H1 (cell line): Measurements from ENCODE around the gene USP53. TPM values are rescaled to one million over a fixed set of nuclear protein-coding genes. Genes with fewer than 3 reads are reported as not detected.
"Not testable (repeated sequence)": the region's sequence is repeated elsewhere in the genome, so short reads cannot be mapped to it uniquely, and the experiment has no call there.

Experiments used
- CTCF ChIA-PET: fragments of 300-600 bp; sonication (Branson Sonifier 250); formaldehyde crosslinking; loops from one replicate; lab custom pipeline; 2021; ENCODE audit not compliant: partially characterized antibody; lab: Charles Lee
- POLR2A ChIA-PET: fragments of 300-600 bp; sonication (Branson Sonifier 250); formaldehyde crosslinking; loops from one replicate; lab custom pipeline; 2021; ENCODE audit warnings: inconsistent platforms; ENCODE audit not compliant: partially characterized antibody; lab: Charles Lee
- DNase-seq, 2 experiments: peaks; one replicate each; pipeline versions ENCODE4 v3.0.0 to v3.0.0-alpha.2; 2010 to 2022; ENCODE audit warnings: low spot score in 2 of 2, low read depth in 1 of 2, mixed read lengths in 1 of 2
- FAIRE-seq: peaks from 2 replicates; lab custom pipeline; 2011; peaks lifted over from hg19 to GRCh38; lab: Jason Lieb, UNC
- H2AFZ ChIP-seq: 2 replicates; pipeline ENCODE4 v1.8.1; 2012; ENCODE audit warnings: low read length, inconsistent platforms
- H2AK5ac ChIP-seq: 2 replicates; pipeline ENCODE4 v1.6.1; 2013; ENCODE audit warnings: low read depth, low read length
- H2BK120ac ChIP-seq: replicated peaks from 2 replicates; pipeline ENCODE3; 2013; ENCODE audit warnings: low read depth, low read length, inconsistent platforms
- H2BK12ac ChIP-seq: 2 replicates; pipeline ENCODE4 v1.6.1; 2013; ENCODE audit warnings: low read depth, low read length
- H2BK15ac ChIP-seq: 2 replicates; pipeline ENCODE4 v1.6.1; 2013; ENCODE audit warnings: low read length
- H2BK20ac ChIP-seq: 2 replicates; pipeline ENCODE4 v1.6.1; 2013; ENCODE audit warnings: low read length
- H2BK5ac ChIP-seq: 2 replicates; pipeline ENCODE4 v1.6.1; 2013; ENCODE audit warnings: low read depth, low read length
- H3K14ac ChIP-seq: 2 replicates; pipeline ENCODE4 v1.6.1; 2013; ENCODE audit warnings: inconsistent platforms; ENCODE audit not compliant: insufficient read length
- H3K18ac ChIP-seq: 2 replicates; pipeline ENCODE4 v1.6.1; 2013; ENCODE audit warnings: low read length; ENCODE audit errors: extremely low read depth
- H3K23ac ChIP-seq: 2 replicates; pipeline ENCODE4 v1.6.1; 2013; ENCODE audit warnings: inconsistent platforms; ENCODE audit not compliant: insufficient read length
- H3K23me2 ChIP-seq: 2 replicates; pipeline ENCODE4 v1.6.1; 2013; ENCODE audit warnings: low read depth, low read length
- H3K27ac ChIP-seq: 2 replicates; pipeline ENCODE4 v1.6.1; 2011; ENCODE audit warnings: low read depth, low read length, inconsistent platforms
- H3K27me3 ChIP-seq, 4 experiments: replicated peaks in 1 of 4; 1 replicate in 1 of 4; 2 replicates in 3 of 4; pipeline versions ENCODE4 v1.6.1 to v1.8.1; 2011 to 2013; ENCODE audit warnings: low read length in 3 of 4, mild to moderate bottlenecking in 3 of 4, inconsistent platforms in 2 of 4, mixed read lengths in 2 of 4, moderate library complexity in 1 of 4; ENCODE audit not compliant: control insufficient read depth in 3 of 4, insufficient read depth in 3 of 4; ENCODE audit errors: extremely low read depth in 1 of 4
- H3K36me3 ChIP-seq, 4 experiments: 2 replicates each; pipeline versions ENCODE4 v1.6.1 to v1.8.1; 2011 to 2013; ENCODE audit warnings: mild to moderate bottlenecking in 4 of 4, low read length in 3 of 4, moderate library complexity in 2 of 4, control low read depth in 1 of 4, inconsistent platforms in 1 of 4; ENCODE audit not compliant: insufficient read depth in 4 of 4, control insufficient read depth in 2 of 4
- H3K4ac ChIP-seq: replicated peaks from 2 replicates; pipeline ENCODE3; 2013; ENCODE audit warnings: low read length, low read depth, mixed read lengths, inconsistent platforms; ENCODE audit not compliant: insufficient read length
- H3K4me1 ChIP-seq, 4 experiments: replicated peaks in 1 of 4; 1 replicate in 1 of 4; 2 replicates in 3 of 4; pipeline versions ENCODE4 v1.6.1 to v1.8.1; 2011 to 2013; ENCODE audit warnings: low read length in 3 of 4, inconsistent platforms in 2 of 4, mixed read lengths in 1 of 4; ENCODE audit not compliant: insufficient read depth in 4 of 4, control insufficient read depth in 3 of 4
- H3K4me2 ChIP-seq, 2 experiments: 2 replicates each; pipeline versions ENCODE4 v1.6.1 to v1.8.1; 2011 to 2013; ENCODE audit warnings: low read depth in 2 of 2, low read length in 2 of 2, control low read depth in 1 of 2, inconsistent platforms in 1 of 2, mild to moderate bottlenecking in 1 of 2; ENCODE audit not compliant: insufficient read depth in 1 of 2
- H3K4me3 ChIP-seq, 4 experiments: fragments of 200-600, 300-600 bp in 1 of 4; sonication (generic), shearing (Covaris generic), sonication (Bioruptor Twin) in 1 of 4; 2 replicates each; pipeline versions ENCODE4 v1.5.1 to v1.8.1; 2011 to 2016; ENCODE audit warnings: low read length in 4 of 4, low read depth in 3 of 4, control low read depth in 2 of 4, inconsistent platforms in 2 of 4, mild to moderate bottlenecking in 2 of 4, mixed read lengths in 1 of 4, moderate library complexity in 1 of 4; ENCODE audit not compliant: insufficient read depth in 2 of 4; ENCODE audit errors: extremely low read depth in 1 of 4
- H3K56ac ChIP-seq: replicated peaks from 2 replicates; pipeline ENCODE3; 2013; ENCODE audit warnings: low read depth, mild to moderate bottlenecking, mixed read lengths, low read length, inconsistent platforms; ENCODE audit not compliant: insufficient read length
- H3K79me1 ChIP-seq: 2 replicates; pipeline ENCODE4 v1.6.1; 2013; ENCODE audit warnings: low read depth, low read length, control low read depth
- H3K79me2 ChIP-seq, 2 experiments: 2 replicates each; pipeline versions ENCODE4 v1.6.1 to v1.8.1; 2012 to 2013; ENCODE audit warnings: low read length in 2 of 2, mild to moderate bottlenecking in 2 of 2, inconsistent platforms in 1 of 2; ENCODE audit not compliant: insufficient read depth in 2 of 2, control insufficient read depth in 1 of 2
- H3K9ac ChIP-seq, 4 experiments: replicated peaks in 1 of 4; 1 replicate in 1 of 4; 2 replicates in 3 of 4; pipeline versions ENCODE4 v1.6.1 to v1.8.1; 2011 to 2013; ENCODE audit warnings: low read depth in 3 of 4, low read length in 3 of 4, control low read depth in 2 of 4, mild to moderate bottlenecking in 2 of 4, moderate library complexity in 2 of 4, inconsistent platforms in 1 of 4; ENCODE audit errors: extremely low read depth in 1 of 4
- H3K9me3 ChIP-seq, 2 experiments: 2 replicates each; pipeline versions ENCODE4 v1.6.1 to v1.8.1; 2012 to 2013; ENCODE audit warnings: mild to moderate bottlenecking in 2 of 2, moderate library complexity in 2 of 2, control low read depth in 1 of 2, inconsistent platforms in 1 of 2, low read depth in 1 of 2, low read length in 1 of 2, mixed read lengths in 1 of 2; ENCODE audit not compliant: insufficient read depth in 2 of 2
- H4K20me1 ChIP-seq, 2 experiments: replicated peaks in 1 of 2; 2 replicates each; pipeline versions ENCODE3 to v1.8.1; 2011 to 2013; ENCODE audit warnings: inconsistent platforms in 2 of 2, low read length in 2 of 2, mild to moderate bottlenecking in 1 of 2; ENCODE audit not compliant: insufficient read depth in 2 of 2, control insufficient read depth in 1 of 2
- H4K5ac ChIP-seq: 2 replicates; pipeline ENCODE4 v1.6.1; 2013; ENCODE audit warnings: low read length, low read depth, mixed read lengths, inconsistent platforms; ENCODE audit not compliant: insufficient read length
- H4K8ac ChIP-seq: 2 replicates; pipeline ENCODE4 v1.8.0; 2013; ENCODE audit warnings: mild to moderate bottlenecking, moderate library complexity, low read length, inconsistent platforms; ENCODE audit not compliant: insufficient read depth; ENCODE audit errors: extremely low read depth
- H4K91ac ChIP-seq: replicated peaks from 2 replicates; pipeline ENCODE3; 2013; ENCODE audit warnings: low read length, mixed read lengths, inconsistent platforms; ENCODE audit not compliant: insufficient read length
- WGBS, 2 experiments: shearing (Covaris generic) in 1 of 2; methylation state at CpG; one replicate each; pipeline versions ENCODE4 v1.1.6 to v1.1.7; 2013 to 2015; ENCODE audit warnings: low lambda C conversion rate in 2 of 2, mixed read lengths in 2 of 2, inconsistent platforms in 1 of 2, low coverage in 1 of 2, missing lambda C conversion rate in 1 of 2; ENCODE audit not compliant: insufficient replicate concordance in 2 of 2, insufficient coverage in 1 of 2, insufficient read length in 1 of 2; ENCODE audit errors: extremely low coverage in 1 of 2, missing lambda C conversion rate in 1 of 2; 5-methylcytosine and 5-hydroxymethylcytosine counted together
- polyA plus RNA-seq, 7 experiments: library from polyadenylated mRNA; depleted of rRNA in 3 of 7; stranded (reverse) in 5 of 7; unstranded in 2 of 7; fragments of >200 nt in 5 of 7; fragments of 200-250 nt in 2 of 7; gene quantifications; 1 replicate in 5 of 7; 2 replicates in 1 of 7; 4 replicates in 1 of 7; pipeline versions ENCODE4 v1.2.1 to v1.2.3, GENCODE V29; 2011 to 2013; ENCODE audit warnings: missing spikeins in 2 of 7, mixed read lengths in 2 of 7
- total RNA-seq: library from RNA; stranded (reverse); fragmentation: NEBNext Ultra II Directional; extraction: Animal tissue kit (Norgen Biotek cat#: 25700); gene quantifications from 2 replicates; pipeline ENCODE4 v1.2.1, GENCODE V29; 2021

The USP53 gene
- total and polyA plus RNA-seq, 2 of the 8 experiments (the other 6 are each of a cell fraction or from before 2014, with no cell fraction given), result 2.9 to 14.9 TPM

DNA sequence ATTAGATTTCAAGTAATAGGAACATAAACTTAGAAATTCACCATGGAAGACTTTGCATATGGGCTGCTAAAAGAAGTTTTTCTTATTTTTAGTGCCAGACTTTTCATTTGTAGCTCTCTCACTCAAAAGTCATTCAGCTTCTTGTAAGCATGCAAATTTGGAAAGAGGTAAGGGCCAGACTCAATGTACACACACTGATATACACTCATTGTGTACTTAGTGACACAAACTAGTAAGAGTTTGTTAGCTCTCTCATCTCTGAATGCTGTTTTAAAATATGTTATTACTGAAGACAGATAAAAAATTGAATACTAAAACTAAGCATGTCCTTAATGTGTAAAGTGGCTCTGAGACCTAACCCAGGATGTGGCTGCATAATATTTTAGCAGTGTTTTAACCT is 127.4 kb downstream of the USP53 start:
- H4K8ac ChIP-seq, FAIRE-seq, H2BK5ac ChIP-seq, H3K23me2 ChIP-seq, DNase-seq, H2BK15ac ChIP-seq, POLR2A ChIA-PET, H3K4me3 ChIP-seq, H3K4me1 ChIP-seq, H3K79me2 ChIP-seq, H3K27me3 ChIP-seq, H3K18ac ChIP-seq, H3K27ac ChIP-seq, H2BK12ac ChIP-seq, H4K91ac ChIP-seq, H4K5ac ChIP-seq, H2AFZ ChIP-seq, H4K20me1 ChIP-seq, H3K36me3 ChIP-seq, H3K79me1 ChIP-seq, H3K56ac ChIP-seq, H2BK120ac ChIP-seq, H3K9ac ChIP-seq, H3K4me2 ChIP-seq, H2BK20ac ChIP-seq, H2AK5ac ChIP-seq, H3K4ac ChIP-seq, H3K9me3 ChIP-seq, H3K23ac ChIP-seq, H3K14ac ChIP-seq: not testable (repeated sequence)
- CTCF ChIA-PET, result interaction anchor here (1.2 kb wide), 1 partner anchor 26 kb away, joined by 3 read pairs; no protein-coding TSS in a partner anchor

DNA sequence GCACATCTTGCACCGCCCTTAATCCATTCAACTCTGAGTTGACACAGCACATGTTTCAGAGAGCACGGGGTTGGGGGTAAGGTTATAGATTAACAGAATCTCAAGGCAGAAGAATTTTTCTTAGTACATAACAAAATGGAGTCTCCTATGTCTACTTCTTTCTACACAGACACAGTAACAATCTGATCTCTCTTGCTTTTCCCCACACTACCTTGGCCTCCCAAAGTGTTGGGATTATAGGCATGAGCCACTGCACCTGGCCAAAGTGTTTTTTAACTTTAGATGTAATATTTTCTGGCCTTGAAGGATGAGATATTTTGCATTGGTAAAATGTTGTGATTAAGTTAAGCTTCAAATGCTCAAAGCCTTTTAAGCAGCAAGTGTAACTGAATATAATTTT is 130.8 kb downstream of the USP53 start:
- H2BK20ac ChIP-seq, H2BK15ac ChIP-seq, H3K4ac ChIP-seq, H3K9me3 ChIP-seq, H2AK5ac ChIP-seq, H3K23me2 ChIP-seq, POLR2A ChIA-PET, H3K4me2 ChIP-seq, H3K27ac ChIP-seq, H3K36me3 ChIP-seq, FAIRE-seq, H3K4me3 ChIP-seq, H3K4me1 ChIP-seq, H3K56ac ChIP-seq, H3K14ac ChIP-seq, H2BK12ac ChIP-seq, H4K8ac ChIP-seq, H3K79me2 ChIP-seq, H3K18ac ChIP-seq, H3K9ac ChIP-seq, H2BK120ac ChIP-seq, H3K79me1 ChIP-seq, H2BK5ac ChIP-seq, H3K27me3 ChIP-seq, H4K5ac ChIP-seq, H4K20me1 ChIP-seq, H3K23ac ChIP-seq, H4K91ac ChIP-seq, DNase-seq, CTCF ChIA-PET, H2AFZ ChIP-seq: not testable (repeated sequence)
- no CpG with 5 or more reads among the region's 2 CpGs for WGBS, 2 experiments
